AG04450 (cell line): ENCODE results near the gene SCT. TPM values are rescaled to one million over a fixed set of nuclear protein-coding genes. Genes with fewer than 3 reads are reported as not detected.

Source experiments
- CTCF ChIA-PET: fragments of 300-600, 350-600 bp; formaldehyde crosslinking; extraction: SDS; loops from one replicate; lab custom pipeline; 2022; ENCODE audit warnings: antibody characterized with exemption, inconsistent platforms; lab: Charles Lee
- POLR2A ChIA-PET: fragments of 350-600 bp; formaldehyde crosslinking; extraction: SDS; loops from one replicate; lab custom pipeline; 2021; ENCODE audit warnings: antibody characterized with exemption, inconsistent platforms; lab: Yijun Ruan, JAX
- DNase-seq: peaks from one replicate; pipeline ENCODE4 v3.0.0-alpha.2; 2011; ENCODE audit warnings: low read depth, low spot score
- H3K27ac ChIP-seq: one replicate; pipeline ENCODE4 v1.5.1; 2012; ENCODE audit warnings: low read depth, low read length, control low read depth
- H3K27me3 ChIP-seq: one replicate; pipeline ENCODE4 v1.6.0; 2012; ENCODE audit warnings: low read length; ENCODE audit not compliant: control insufficient read depth, insufficient read depth
- H3K4me3 ChIP-seq: 2 replicates; pipeline ENCODE4 v1.5.1; 2011; ENCODE audit warnings: mild to moderate bottlenecking, low read depth, low read length, control low read depth
- H3K9me3 ChIP-seq: 2 replicates; pipeline ENCODE4 v1.5.1; 2012; ENCODE audit warnings: low read length; ENCODE audit not compliant: control insufficient read depth, insufficient read depth
- CTCF ChIP-seq: IDR thresholded peaks from 2 replicates; pipeline ENCODE4 v1.5.1; 2011; ENCODE audit warnings: low read depth, low read length, control low read depth, inconsistent platforms
- polyA minus RNA-seq: library from RNA; depleted of rRNA, polyadenylated mRNA; stranded (reverse); fragments of >200 nt; gene quantifications from 2 replicates; pipeline ENCODE4 v1.2.3, GENCODE V29; 2011; rRNA and poly(A)+ RNA removed
- polyA plus RNA-seq: library from polyadenylated mRNA; depleted of rRNA; stranded (reverse); fragments of >200 nt; gene quantifications from 2 replicates; pipeline ENCODE4 v1.2.3, GENCODE V29; 2011; rRNA removed

SCT gene
- polyA plus RNA-seq (not detected in 2 replicates), polyA minus RNA-seq (not detected in 2 replicates)

GRCh38 chr11:626475-627307 lies at the start of gene SCT:
TSS of gene SCT (minus strand) at chr11:627181. CDS start at chr11:627143, 38 bp downstream.
- Histone ChIP-seq H3K27me3 (no peaks in the 10 kb centered on the region), H3K27ac (no peak within 1 kb of the TSS), H3K4me3 (no peak within 1 kb of the TSS), H3K9me3 (peaks cover 11% of the 10 kb centered on the region; the same call in 1 of the 2 replicates)
- DNase-seq, result no peak
- TF ChIP-seq CTCF, result no peak
- POLR2A ChIA-PET, result no interaction called here
- CTCF ChIA-PET, result no interaction called here

- H3K27me3 ChIP-seq, result no peaks in the 10 kb centered on the region
- TF ChIP-seq CTCF, result no peak
- no peak overlapping the region for H3K27ac ChIP-seq
- no peaks in the 10 kb centered on the region; the same call in 1 of the 2 replicates for H3K9me3 ChIP-seq
- ChIA-PET POLR2A (interaction anchor here (1.0 kb wide), 1 partner anchor 50 kb away, joined by 4 read pairs; no protein-coding TSS in a partner anchor), CTCF (interaction anchor here (0.7 to 1.3 kb wide), 3 partner anchors 11 to 53 kb away, joined by 3 to 6 read pairs (median 3); no protein-coding TSS in a partner anchor)
- H3K4me3 ChIP-seq, result no peak overlapping the region
- DNase-seq, result no peak
These were observed 47.4 kb upstream of the SCT start for GRCh38 chr11:674406-674805.

- CTCF ChIA-PET, result interaction anchor here (0.7 to 1.3 kb wide), 3 partner anchors 10 to 53 kb away, joined by 3 to 6 read pairs (median 3); no protein-coding TSS in a partner anchor
- Histone ChIP-seq H3K4me3 (no peak overlapping the region), H3K27me3 (no peaks in the 10 kb centered on the region), H3K27ac (no peak overlapping the region), H3K9me3 (no peaks in the 10 kb centered on the region; the same call in 1 of the 2 replicates)
- POLR2A ChIA-PET, result interaction anchor here (1.0 kb wide), 1 partner anchor 51 kb away, joined by 4 read pairs; no protein-coding TSS in a partner anchor
- DNase-seq, result no peak
- TF ChIP-seq CTCF, result no peak
These were observed 46.9 kb upstream of the SCT start for GRCh38 chr11:673866-674265.

GRCh38 chr11:665704-666281 lies 38.8 kb upstream of the SCT start:
- no peak overlapping the region for H3K27ac ChIP-seq
- H3K4me3 ChIP-seq, result no peak overlapping the region
- no peaks in the 10 kb centered on the region for H3K9me3 ChIP-seq
- TF ChIP-seq CTCF, result no peak
- H3K27me3 ChIP-seq, result no peaks in the 10 kb centered on the region
- DNase-seq, result no peak
- POLR2A ChIA-PET, result no interaction called here
- CTCF ChIA-PET, result no interaction called here
